ENCODE data around the gene DEPDC4. TPM values are rescaled to one million over a fixed set of nuclear protein-coding genes. Genes with fewer than 3 reads are reported as not detected.

The DEPDC4 gene
- total RNA-seq, 2 experiments from 2014 or later: 1.4 to 4.1 TPM

DNA sequence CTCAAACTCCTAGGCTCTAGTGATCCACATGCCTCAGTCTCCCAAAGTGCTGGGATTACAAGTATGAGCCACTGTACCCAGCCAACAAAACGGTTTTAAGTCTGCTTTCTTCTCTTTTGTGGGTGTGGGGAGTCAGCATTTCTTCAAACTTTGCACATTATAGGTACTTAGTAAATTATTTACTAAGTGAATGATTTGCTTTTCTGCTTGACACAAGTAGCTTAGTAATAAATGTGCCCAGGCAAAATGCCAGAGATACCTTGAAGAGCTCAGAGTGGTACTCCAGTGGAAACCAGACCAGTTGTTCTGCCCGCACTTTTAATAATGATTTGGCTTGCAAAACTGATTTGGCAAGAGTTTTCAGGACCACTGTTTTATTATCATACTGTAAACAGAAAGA, 15.0 kb downstream of the DEPDC4 start:
- Histone ChIP-seq H3K4me3 (ENCODE audit: low read depth, low read length, poor library complexity, severe bottlenecking) (no peak overlapping the region), H2AFZ (ENCODE audit: low read length) (no peak overlapping the region), H3K36me3 (ENCODE audit: insufficient read depth, low read length) (no peaks in the 10 kb centered on the region), H3K9me3 (ENCODE audit: low read length) (no peaks in the 10 kb centered on the region), H3K79me2 (ENCODE audit: insufficient read depth, low read depth, low read length) (no peaks in the 10 kb centered on the region), H4K20me1 (ENCODE audit: insufficient read depth, low read length) (no peaks in the 10 kb centered on the region), H3K4me1 (ENCODE audit: insufficient read depth, low read length, poor library complexity, severe bottlenecking) (no peaks in the 10 kb centered on the region), H3K9me2 (ENCODE audit: insufficient read depth, low read length) (no peaks in the 10 kb centered on the region), H3K27ac (ENCODE audit: low read depth, low read length, poor library complexity, severe bottlenecking) (no peak overlapping the region), H3K4me2 (ENCODE audit: low read length) (no peak overlapping the region)
- no peak for DNase-seq (ENCODE audit: low spot score)
- TF ChIP-seq, protein P1, sequence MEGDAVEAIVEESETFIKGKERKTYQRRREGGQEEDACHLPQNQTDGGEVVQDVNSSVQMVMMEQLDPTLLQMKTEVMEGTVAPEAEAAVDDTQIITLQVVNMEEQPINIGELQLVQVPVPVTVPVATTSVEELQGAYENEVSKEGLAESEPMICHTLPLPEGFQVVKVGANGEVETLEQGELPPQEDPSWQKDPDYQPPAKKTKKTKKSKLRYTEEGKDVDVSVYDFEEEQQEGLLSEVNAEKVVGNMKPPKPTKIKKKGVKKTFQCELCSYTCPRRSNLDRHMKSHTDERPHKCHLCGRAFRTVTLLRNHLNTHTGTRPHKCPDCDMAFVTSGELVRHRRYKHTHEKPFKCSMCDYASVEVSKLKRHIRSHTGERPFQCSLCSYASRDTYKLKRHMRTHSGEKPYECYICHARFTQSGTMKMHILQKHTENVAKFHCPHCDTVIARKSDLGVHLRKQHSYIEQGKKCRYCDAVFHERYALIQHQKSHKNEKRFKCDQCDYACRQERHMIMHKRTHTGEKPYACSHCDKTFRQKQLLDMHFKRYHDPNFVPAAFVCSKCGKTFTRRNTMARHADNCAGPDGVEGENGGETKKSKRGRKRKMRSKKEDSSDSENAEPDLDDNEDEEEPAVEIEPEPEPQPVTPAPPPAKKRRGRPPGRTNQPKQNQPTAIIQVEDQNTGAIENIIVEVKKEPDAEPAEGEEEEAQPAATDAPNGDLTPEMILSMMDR (conservative IDR thresholded peaks at IDR 0.05; ENCODE audit: low read length): no peak
- no peak for TF ChIP-seq EZH2phosphoT487 (IDR thresholded peaks at IDR 0.05; ENCODE audit: borderline replicate concordance, low read depth, low read length)
- intact Hi-C loops (cut with micrococcal nuclease; ENCODE audit: unreplicated experiment): no loop called here
- no TSS peak for BruUV-seq (replicated peaks)
- ChIA-PET CTCF (ENCODE audit: unreplicated experiment) (no interaction called here), POLR2A (no interaction called here)

- no peak overlapping the region for H2AFZ ChIP-seq (ENCODE audit: low read length)
- H4K20me1 ChIP-seq (ENCODE audit: insufficient read depth, low read length): no peaks in the 10 kb centered on the region
- no peaks in the 10 kb centered on the region for H3K79me2 ChIP-seq (ENCODE audit: insufficient read depth, low read depth, low read length)
- ChIA-PET CTCF (ENCODE audit: unreplicated experiment) (no interaction called here), POLR2A (no interaction called here)
- no peak for DNase-seq (ENCODE audit: low spot score)
- TF ChIP-seq, protein P1 (conservative IDR thresholded peaks at IDR 0.05; ENCODE audit: low read length): no peak
- no peak for TF ChIP-seq EZH2phosphoT487 (IDR thresholded peaks at IDR 0.05; ENCODE audit: borderline replicate concordance, low read depth, low read length)
- H3K27ac ChIP-seq (ENCODE audit: low read depth, low read length, poor library complexity, severe bottlenecking): no peak overlapping the region
- intact Hi-C loops (cut with micrococcal nuclease; ENCODE audit: unreplicated experiment): no loop called here
- H3K4me2 ChIP-seq (ENCODE audit: low read length): no peak overlapping the region
- H3K4me1 ChIP-seq (ENCODE audit: insufficient read depth, low read length, poor library complexity, severe bottlenecking): no peaks in the 10 kb centered on the region
- no peaks in the 10 kb centered on the region for H3K36me3 ChIP-seq (ENCODE audit: insufficient read depth, low read length)
- H3K9me2 ChIP-seq (ENCODE audit: insufficient read depth, low read length): no peaks in the 10 kb centered on the region
- no peak overlapping the region for H3K4me3 ChIP-seq (ENCODE audit: low read depth, low read length, poor library complexity, severe bottlenecking)
- no peaks in the 10 kb centered on the region for H3K9me3 ChIP-seq (ENCODE audit: low read length)
- no TSS peak for BruUV-seq (replicated peaks)
Measured at GRCh38 chr12:100249941-100250340, 16.9 kb downstream of the DEPDC4 start.

GRCh38 chr12:100248886-100249285, 18.0 kb downstream of the DEPDC4 start:
- Histone ChIP-seq H4K20me1 (ENCODE audit: insufficient read depth, low read length) (no peaks in the 10 kb centered on the region), H3K36me3 (ENCODE audit: insufficient read depth, low read length) (no peaks in the 10 kb centered on the region), H3K4me2 (ENCODE audit: low read length) (no peak overlapping the region), H3K79me2 (ENCODE audit: insufficient read depth, low read depth, low read length) (no peaks in the 10 kb centered on the region), H3K4me1 (ENCODE audit: insufficient read depth, low read length, poor library complexity, severe bottlenecking) (no peaks in the 10 kb centered on the region), H3K4me3 (ENCODE audit: low read depth, low read length, poor library complexity, severe bottlenecking) (no peak overlapping the region), H3K27ac (ENCODE audit: low read depth, low read length, poor library complexity, severe bottlenecking) (no peak overlapping the region), H2AFZ (ENCODE audit: low read length) (no peak overlapping the region), H3K9me3 (ENCODE audit: low read length) (no peaks in the 10 kb centered on the region), H3K9me2 (ENCODE audit: insufficient read depth, low read length) (no peaks in the 10 kb centered on the region)
- CTCF ChIA-PET (ENCODE audit: unreplicated experiment): no interaction called here
- no TSS peak for BruUV-seq (replicated peaks)
- intact Hi-C loops (cut with micrococcal nuclease; ENCODE audit: unreplicated experiment): no loop called here
- no peak for DNase-seq (ENCODE audit: low spot score)
- POLR2A ChIA-PET: interaction anchor here (0.6 kb wide), 1 partner anchor 145 kb away, joined by 4 read pairs; no protein-coding TSS in a partner anchor
- TF ChIP-seq EZH2phosphoT487 (IDR thresholded peaks at IDR 0.05; ENCODE audit: borderline replicate concordance, low read depth, low read length): no peak
- TF ChIP-seq, protein P1 (conservative IDR thresholded peaks at IDR 0.05; ENCODE audit: low read length): no peak
